SU-DHL-6 (cell line): ENCODE results near the gene PET100.

Experiments
- H2AFZ ChIP-seq: fragments of 200-600 bp; sonication (generic); 2 replicates; pipeline ENCODE4 v1.6.1; 2014; ENCODE audit warnings: low read depth, mild to moderate bottlenecking, moderate library complexity, mixed read lengths, antibody characterized with exemption, low read length; ENCODE audit not compliant: severe bottlenecking
- H3F3A ChIP-seq: fragments of 200-600 bp; shearing (Covaris generic); 2 replicates; pipeline ENCODE4 v1.6.0; 2016; ENCODE audit warnings: antibody characterized with exemption, mild to moderate bottlenecking; ENCODE audit not compliant: insufficient read depth
- H3K27ac ChIP-seq: fragments of 200-600 bp; sonication (generic); 2 replicates; pipeline ENCODE4 v1.5.1; 2016; ENCODE audit warnings: low read depth, mild to moderate bottlenecking, low read length, moderate library complexity, mixed read lengths
- H3K27me3 ChIP-seq: fragments of 200-600 bp; sonication (generic), shearing (Covaris generic); 2 replicates; pipeline ENCODE4 v1.6.0; 2014; ENCODE audit warnings: mild to moderate bottlenecking, low read length
- H3K36me3 ChIP-seq: fragments of 200-600 bp; sonication (generic); 2 replicates; pipeline ENCODE4 v1.6.1; 2014; ENCODE audit warnings: mild to moderate bottlenecking, low read length, mixed read lengths
- H3K4me2 ChIP-seq: fragments of 300-600, 200-600 bp; shearing (Covaris generic), sonication (generic); 2 replicates; pipeline ENCODE4 v1.6.0; 2014; ENCODE audit warnings: low read length, low read depth, mild to moderate bottlenecking; ENCODE audit not compliant: poor library complexity, severe bottlenecking
- H3K4me3 ChIP-seq: fragments of 200-600 bp; sonication (generic); 2 replicates; pipeline ENCODE4 v1.5.1; 2014; ENCODE audit warnings: antibody characterized with exemption, low read length, mild to moderate bottlenecking, mixed read lengths; ENCODE audit not compliant: insufficient read depth, poor library complexity, severe bottlenecking
- H3K79me2 ChIP-seq: fragments of 200-600 bp; sonication (generic); 2 replicates; pipeline ENCODE4 v1.6.1; 2014; ENCODE audit warnings: mild to moderate bottlenecking, low read length, moderate library complexity; ENCODE audit not compliant: insufficient read depth
- H3K9ac ChIP-seq: fragments of 200-600 bp; sonication (generic); 2 replicates; pipeline ENCODE4 v1.7.0; 2014; ENCODE audit warnings: mild to moderate bottlenecking, low read length
- H3K9me2 ChIP-seq: fragments of 200-600 bp; sonication (generic); replicated peaks from 2 replicates; pipeline ENCODE4 v1.6.1; 2014; ENCODE audit warnings: low read length; ENCODE audit not compliant: insufficient read depth
- H3K9me3 ChIP-seq: fragments of 200-600 bp; sonication (generic); 2 replicates; pipeline ENCODE4 v1.6.1; 2014; ENCODE audit warnings: low read length, mixed read lengths; ENCODE audit not compliant: insufficient read depth
- H4K20me1 ChIP-seq: fragments of 200-600 bp; sonication (generic); 2 replicates; pipeline ENCODE4 v1.6.1; 2014; ENCODE audit warnings: low read depth, mild to moderate bottlenecking, antibody characterized with exemption, low read length, moderate library complexity, mixed read lengths
- EZH2phosphoT487 ChIP-seq: fragments of 200-600 bp; sonication (generic), shearing (Covaris generic); conservative IDR thresholded peaks from 2 replicates; pipeline ENCODE4 v1.6.1; 2018; ENCODE audit warnings: mild to moderate bottlenecking, antibody characterized with exemption, low read length, moderate library complexity, mixed read lengths
- TF ChIP-seq, protein P1 (sequence below): fragments of 200-600 bp; sonication (generic); IDR thresholded peaks from one replicate; pipeline ENCODE4 v1.5.1; 2017; ENCODE audit warnings: antibody characterized with exemption, mild to moderate bottlenecking, low read length, moderate library complexity; ENCODE audit not compliant: insufficient read depth, poor library complexity, severe bottlenecking

Gene PET100

DNA sequence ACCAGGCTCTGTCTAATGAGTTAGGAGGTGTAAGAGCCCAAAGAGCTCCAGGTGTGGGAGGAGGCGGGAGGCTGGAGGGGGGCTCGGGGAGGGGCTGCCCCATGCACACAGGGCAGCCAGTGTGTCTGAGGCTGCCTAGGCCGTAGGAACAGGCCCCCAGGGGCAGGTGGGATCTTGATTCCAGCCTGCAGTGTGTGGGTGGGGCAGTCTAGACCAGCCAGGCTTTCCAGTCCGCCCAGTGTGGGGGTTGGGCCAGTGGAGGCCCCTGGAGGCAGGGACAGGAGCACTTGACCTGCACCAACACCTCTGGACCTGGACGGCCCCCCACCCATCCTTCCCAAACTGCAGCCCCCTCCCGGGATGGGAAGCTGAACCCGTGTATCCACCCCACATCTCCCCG, 39.3 kb upstream of the PET100 start:
- no peak overlapping the region for H3K4me3 ChIP-seq
- H3K4me2 ChIP-seq = no peak overlapping the region
- no peaks in the 10 kb centered on the region for H4K20me1 ChIP-seq
- TF ChIP-seq, protein P1, sequence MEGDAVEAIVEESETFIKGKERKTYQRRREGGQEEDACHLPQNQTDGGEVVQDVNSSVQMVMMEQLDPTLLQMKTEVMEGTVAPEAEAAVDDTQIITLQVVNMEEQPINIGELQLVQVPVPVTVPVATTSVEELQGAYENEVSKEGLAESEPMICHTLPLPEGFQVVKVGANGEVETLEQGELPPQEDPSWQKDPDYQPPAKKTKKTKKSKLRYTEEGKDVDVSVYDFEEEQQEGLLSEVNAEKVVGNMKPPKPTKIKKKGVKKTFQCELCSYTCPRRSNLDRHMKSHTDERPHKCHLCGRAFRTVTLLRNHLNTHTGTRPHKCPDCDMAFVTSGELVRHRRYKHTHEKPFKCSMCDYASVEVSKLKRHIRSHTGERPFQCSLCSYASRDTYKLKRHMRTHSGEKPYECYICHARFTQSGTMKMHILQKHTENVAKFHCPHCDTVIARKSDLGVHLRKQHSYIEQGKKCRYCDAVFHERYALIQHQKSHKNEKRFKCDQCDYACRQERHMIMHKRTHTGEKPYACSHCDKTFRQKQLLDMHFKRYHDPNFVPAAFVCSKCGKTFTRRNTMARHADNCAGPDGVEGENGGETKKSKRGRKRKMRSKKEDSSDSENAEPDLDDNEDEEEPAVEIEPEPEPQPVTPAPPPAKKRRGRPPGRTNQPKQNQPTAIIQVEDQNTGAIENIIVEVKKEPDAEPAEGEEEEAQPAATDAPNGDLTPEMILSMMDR = no peak
- no peak for TF ChIP-seq EZH2phosphoT487
- H3K79me2 ChIP-seq = no peaks in the 10 kb centered on the region
- no peak overlapping the region for H3K9ac ChIP-seq
- no peaks in the 10 kb centered on the region for H3K36me3 ChIP-seq
- H3K9me3 ChIP-seq = no peaks in the 10 kb centered on the region
- no peaks in the 10 kb centered on the region for H3K27me3 ChIP-seq
- no peak overlapping the region for H3K27ac ChIP-seq
- H2AFZ ChIP-seq = no peak overlapping the region
- H3K9me2 ChIP-seq = no peaks in the 10 kb centered on the region
- no peaks in the 10 kb centered on the region for H3F3A ChIP-seq

DNA sequence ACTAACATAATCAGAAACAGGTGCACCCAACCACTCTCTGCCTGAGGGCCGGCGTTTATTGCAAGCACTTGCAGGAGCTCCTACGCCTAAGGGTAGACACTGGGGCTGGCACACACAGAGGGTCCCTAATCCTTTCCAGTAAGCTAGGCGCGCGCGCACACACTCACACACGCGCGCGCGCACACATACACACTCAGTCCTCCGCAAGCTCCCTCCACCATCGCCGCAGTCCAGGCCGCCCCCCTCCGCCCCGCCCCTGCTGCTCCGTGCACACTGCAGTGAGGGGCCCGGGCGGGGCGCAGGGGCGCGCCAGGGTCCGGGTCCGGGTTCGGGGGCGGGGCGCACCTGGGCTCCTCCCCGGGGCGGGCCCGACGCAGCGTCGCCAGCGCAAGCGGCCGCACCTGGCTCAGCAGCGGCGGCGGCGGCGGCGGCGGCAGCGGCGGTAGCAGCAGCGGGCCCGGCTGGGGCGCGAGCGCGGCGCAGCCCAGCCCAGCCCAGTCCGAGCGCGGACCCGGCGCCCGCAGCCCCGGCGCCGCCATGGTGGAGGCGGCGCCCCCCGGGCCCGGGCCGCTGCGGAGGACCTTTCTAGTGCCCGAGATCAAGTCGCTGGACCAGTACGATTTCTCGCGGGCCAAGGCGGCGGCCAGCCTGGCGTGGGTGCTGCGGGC, 34.0 kb upstream of the PET100 start, which contains the start of gene CAMSAP3:
Gene CAMSAP3 (plus strand): TSS at position 398 of the 668 bp plus-strand sequence. CDS start 140 bp downstream, at position 538.
- Histone ChIP-seq H3K9ac (peak within 1 kb of the TSS; percentile 39; the same call in 1 of the 2 replicates), H2AFZ (peak within 1 kb of the TSS; percentile 60)

DNA sequence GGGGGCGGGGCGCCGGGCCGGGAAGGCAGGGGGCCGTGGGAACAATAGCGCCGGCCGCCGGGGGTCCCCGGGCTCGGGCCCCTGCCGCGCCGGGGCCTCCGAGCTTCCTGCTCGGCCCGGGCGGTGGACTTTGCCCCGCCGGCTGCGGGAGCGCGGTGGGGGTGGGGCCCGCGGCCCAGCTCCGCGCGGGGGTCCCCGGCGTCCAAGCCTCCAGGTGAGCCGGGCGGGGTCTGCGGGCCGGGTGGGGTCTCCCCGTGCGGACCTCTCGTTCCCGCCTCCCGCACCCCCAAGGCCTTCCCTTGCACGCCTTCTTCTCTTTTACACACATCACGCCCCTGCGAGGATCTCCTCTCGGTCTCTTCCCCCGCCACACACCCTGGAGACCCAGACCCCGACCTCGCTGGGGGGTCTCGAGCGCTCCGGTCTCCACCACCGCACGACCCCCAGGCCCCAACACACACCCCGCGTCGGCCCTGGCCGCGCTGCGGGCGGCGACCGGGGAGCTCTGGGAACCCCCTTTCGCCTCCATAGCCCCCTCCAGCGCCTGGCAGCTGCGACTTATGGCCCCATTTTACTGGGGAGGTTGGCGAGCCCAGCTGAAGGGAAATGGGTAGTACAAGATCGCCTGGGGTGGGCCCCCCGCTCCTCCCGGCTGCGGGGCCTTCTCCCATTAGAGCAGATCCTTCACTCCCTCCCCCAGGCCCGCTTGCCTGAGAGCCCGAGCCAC, 33.2 kb upstream of the PET100 start:
- Histone ChIP-seq H3K9ac (peak overlapping the region; percentile 39; the same call in 1 of the 2 replicates), H2AFZ (peak overlapping the region; percentile 7), H3K79me2 (no peaks in the 10 kb centered on the region), H3K9me2 (no peaks in the 10 kb centered on the region), H3K4me2 (peak overlapping the region; percentile 46), H3K27ac (no peak overlapping the region), H3K27me3 (no peaks in the 10 kb centered on the region), H3F3A (no peaks in the 10 kb centered on the region), H3K9me3 (no peaks in the 10 kb centered on the region), H3K36me3 (no peaks in the 10 kb centered on the region), H4K20me1 (no peaks in the 10 kb centered on the region), H3K4me3 (peak overlapping the region; percentile 38)
- no peak for TF ChIP-seq EZH2phosphoT487
- TF ChIP-seq, protein P1 = no peak

More for the DNA sequence above, 34.0 kb upstream of the PET100 start, which contains the start of gene CAMSAP3:
- no peaks in the 10 kb centered on the region for H3K9me2 ChIP-seq
- H3K27ac ChIP-seq = no peak within 1 kb of the TSS
- H4K20me1 ChIP-seq = no peaks in the 10 kb centered on the region
- TF ChIP-seq, protein P1 = no peak
- TF ChIP-seq EZH2phosphoT487 = no peak
- no peaks in the 10 kb centered on the region for H3K79me2 ChIP-seq
- H3K36me3 ChIP-seq = no peaks in the 10 kb centered on the region
- H3K9me3 ChIP-seq = no peaks in the 10 kb centered on the region
- no peaks in the 10 kb centered on the region for H3K27me3 ChIP-seq
- H3K4me3 ChIP-seq = peak within 1 kb of the TSS; percentile 53
- peak within 1 kb of the TSS; percentile 51 for H3K4me2 ChIP-seq
- H3F3A ChIP-seq = no peaks in the 10 kb centered on the region
